K562 (cell line): Measurements from ENCODE around the gene PARP15. TPM values are rescaled to one million over a fixed set of nuclear protein-coding genes. Genes with fewer than 3 reads are reported as not detected.

Experiments
- ATAC-seq: fragments of 200-7000 bp; cut with Tn5 transposase; 3 replicates; pipeline ENCODE4 v1.9.1; 2020; ENCODE audit warnings: moderate library complexity
- BruUV-seq: library from RNA; stranded (reverse); fragments of 400-500 nt; replicated peaks from 2 replicates; lab custom pipeline; 2021; lab: Mats Ljungman, UMichigan
- CTCF ChIA-PET: fragments of 300-600 bp; formaldehyde crosslinking; extraction: SDS; loops from one replicate; lab custom pipeline; 2021; ENCODE audit warnings: low intra/inter-chr PET ratio; lab: Yijun Ruan, JAX
- POLR2A ChIA-PET: fragments of 300-600, 350-650 bp; sonication (Branson Sonifier 250); formaldehyde crosslinking; extraction: SDS; loops from one replicate; lab custom pipeline; 2021; ENCODE audit warnings: antibody characterized with exemption, inconsistent platforms; lab: Yijun Ruan, JAX
- DNase-seq, 4 experiments: peaks; one replicate each; pipeline versions ENCODE4 v3.0.0 to v3.0.0-alpha.2; 2011 to 2018; ENCODE audit warnings: low spot score in 3 of 4, mixed read lengths in 3 of 4; ENCODE audit errors: extremely low read depth in 1 of 4
- FAIRE-seq: peaks from 2 replicates; lab custom pipeline; 2011; peaks lifted over from hg19 to GRCh38; lab: Jason Lieb, UNC
- H2AFZ ChIP-seq: 2 replicates; pipeline ENCODE4 v1.6.0; 2011; ENCODE audit warnings: low read depth, low read length, control low read depth, inconsistent platforms
- H3K27ac ChIP-seq: fragments of 200-600 bp; 3 replicates; pipeline ENCODE4 v1.8.0; 2011; ENCODE audit warnings: low read depth, mild to moderate bottlenecking, control low read depth, inconsistent platforms, low read length, moderate library complexity, mixed read lengths; ENCODE audit errors: extremely low read depth
- H3K27me3 ChIP-seq, 2 experiments: fragments of 300-600 bp in 1 of 2; 2 replicates in 1 of 2; 3 replicates in 1 of 2; pipeline versions ENCODE4 v1.6.0 to v1.8.0; 2011; ENCODE audit warnings: inconsistent platforms in 2 of 2, low read length in 2 of 2, mild to moderate bottlenecking in 1 of 2, mixed read lengths in 1 of 2, moderate library complexity in 1 of 2; ENCODE audit not compliant: control insufficient read depth in 2 of 2, insufficient read depth in 2 of 2
- H3K36me3 ChIP-seq: fragments of 300-600 bp; 3 replicates; pipeline ENCODE4 v1.8.0; 2011; ENCODE audit warnings: mild to moderate bottlenecking, low read length, inconsistent platforms; ENCODE audit not compliant: control insufficient read depth, insufficient read depth
- H3K4me1 ChIP-seq, 2 experiments: fragments of 200-600 bp in 1 of 2; replicated peaks in 1 of 2; 2 replicates in 1 of 2; 3 replicates in 1 of 2; pipeline versions ENCODE4 v1.5.1 to v1.8.0; 2011; ENCODE audit warnings: inconsistent platforms in 2 of 2, low read length in 2 of 2, mild to moderate bottlenecking in 1 of 2, mixed read lengths in 1 of 2, moderate library complexity in 1 of 2; ENCODE audit not compliant: control insufficient read depth in 2 of 2, insufficient read depth in 2 of 2
- H3K4me2 ChIP-seq: 2 replicates; pipeline ENCODE4 v1.6.1; 2011; ENCODE audit warnings: low read length, control low read depth, inconsistent platforms, mixed read lengths; ENCODE audit not compliant: insufficient read depth
- H3K4me3 ChIP-seq: fragments of 200-600 bp; sonication (generic), shearing (Covaris generic); 2 replicates; pipeline ENCODE4 v1.5.1; 2016; ENCODE audit warnings: control low read depth, inconsistent platforms
- H3K79me2 ChIP-seq: fragments of 200-600 bp; 3 replicates; pipeline ENCODE4 v1.8.0; 2011; ENCODE audit warnings: low read length, inconsistent platforms; ENCODE audit not compliant: control insufficient read depth, insufficient read depth
- H3K9ac ChIP-seq, 2 experiments: 2 replicates each; pipeline versions ENCODE4 v1.6.0 to v1.6.1; 2011; ENCODE audit warnings: low read depth in 2 of 2, low read length in 2 of 2, control low read depth in 1 of 2, inconsistent platforms in 1 of 2, mild to moderate bottlenecking in 1 of 2, mixed read lengths in 1 of 2; ENCODE audit not compliant: insufficient read depth in 1 of 2
- H3K9me1 ChIP-seq: one replicate; pipeline ENCODE4 v1.6.0; 2011; ENCODE audit warnings: inconsistent platforms, mild to moderate bottlenecking, low read length, moderate library complexity; ENCODE audit not compliant: control insufficient read depth, insufficient read depth
- H3K9me3 ChIP-seq: replicated peaks from 2 replicates; pipeline ENCODE4 v1.5.1; 2011; ENCODE audit warnings: low read depth, low read length, inconsistent platforms; ENCODE audit not compliant: control insufficient read depth, insufficient read depth
- H4K20me1 ChIP-seq: replicated peaks from 2 replicates; pipeline ENCODE4 v1.6.1; 2011; ENCODE audit warnings: low read length, inconsistent platforms, mixed read lengths; ENCODE audit not compliant: control insufficient read depth, insufficient read depth
- ARID4B ChIP-seq: sonication (generic); formaldehyde crosslinking; IDR thresholded peaks from 2 replicates; pipeline ENCODE4 v1.8.0; 2022; ENCODE audit warnings: mild to moderate bottlenecking, missing genetic modification reagents
- BRF1 ChIP-seq: IDR thresholded peaks from 3 replicates; pipeline ENCODE4 v1.6.1; 2011; ENCODE audit warnings: borderline replicate concordance, mild to moderate bottlenecking; ENCODE audit not compliant: insufficient read length; ENCODE audit errors: extremely low read depth
- CREB1 ChIP-seq, 2 experiments: sonication (generic) in 1 of 2; formaldehyde crosslinking in 1 of 2; IDR thresholded peaks; 2 replicates each; pipeline versions ENCODE4 v1.6.1 to v1.8.0; 2012 to 2022; ENCODE audit warnings: inconsistent platforms in 1 of 2, mild to moderate bottlenecking in 1 of 2, missing genetic modification reagents in 1 of 2, moderate library complexity in 1 of 2
- ELF2 ChIP-seq: fragments of 250-450 bp; sonication (Bioruptor Pico); IDR thresholded peaks from 2 replicates; pipeline ENCODE4 v1.5.0; 2021; ENCODE audit warnings: mild to moderate bottlenecking
- FOXJ2 ChIP-seq: fragments of 200-800 bp; sonication (Bioruptor generic); IDR thresholded peaks from 2 replicates; pipeline ENCODE4 v1.6.1; 2016; ENCODE audit warnings: missing genetic modification characterization, missing compliant biosample characterization
- FOXK1 ChIP-seq: sonication (generic); formaldehyde crosslinking; IDR thresholded peaks from 2 replicates; pipeline ENCODE4 v1.8.0; 2022; ENCODE audit warnings: missing genetic modification reagents, mild to moderate bottlenecking, borderline replicate concordance
- GTF2F1 ChIP-seq: IDR thresholded peaks from 2 replicates; pipeline ENCODE4 v1.6.1; 2011; ENCODE audit warnings: low read depth, low read length, improper control_type of control experiment
- HNRNPK ChIP-seq: fragments of 200-400 bp; formaldehyde crosslinking; IDR thresholded peaks from one replicate; pipeline ENCODE4 v1.6.1; 2018; ENCODE audit warnings: mild to moderate bottlenecking, low read depth, low read length; ENCODE audit not compliant: poor library complexity, severe bottlenecking
- L3MBTL2 ChIP-seq: fragments of 450-650 bp; IDR thresholded peaks from 2 replicates; pipeline ENCODE4 v1.6.1; 2016; ENCODE audit warnings: mild to moderate bottlenecking, moderate library complexity
- NONO ChIP-seq, 2 experiments: fragments of 200-400 bp in 1 of 2; fragments of 450-650 bp in 1 of 2; formaldehyde crosslinking in 1 of 2; IDR thresholded peaks; 2 replicates each; pipeline ENCODE4 v1.6.1; 2017; ENCODE audit warnings: low read depth in 2 of 2, mild to moderate bottlenecking in 2 of 2, moderate library complexity in 2 of 2, low read length in 1 of 2
- PHF20 ChIP-seq: fragments of 450-650 bp; IDR thresholded peaks from 2 replicates; pipeline ENCODE4 v1.6.1; 2018; ENCODE audit not compliant: partially characterized antibody
- STAT5B ChIP-seq: fragments of 250-450 bp; sonication (Bioruptor Pico); IDR thresholded peaks from 2 replicates; pipeline ENCODE4 v1.8.0; 2021; ENCODE audit warnings: mild to moderate bottlenecking, inconsistent platforms
- UBTF ChIP-seq, 2 experiments: IDR thresholded peaks; 2 replicates each; pipeline ENCODE4 v1.6.1; 2012; ENCODE audit warnings: improper control_type of control experiment in 2 of 2, low read depth in 2 of 2, low read length in 2 of 2, borderline replicate concordance in 1 of 2
- ZBTB12 ChIP-seq: fragments of 250-450 bp; sonication (Bioruptor Pico); IDR thresholded peaks from 2 replicates; pipeline ENCODE4 v1.4.0; 2020
- WGBS: fragments of 100-300 bp; shearing (Covaris generic); methylation state at CpG from one replicate; pipeline ENCODE4 v1.1.6; 2016; ENCODE audit warnings: low coverage, mixed read lengths; ENCODE audit not compliant: insufficient coverage; ENCODE audit errors: missing lambda C conversion rate; 5-methylcytosine and 5-hydroxymethylcytosine counted together
- in situ Hi-C: fragments of 300-500 bp; cut with MboI; formaldehyde crosslinking; loops from 4 replicates; pipeline ENCODE4 v1.15.0; 2018; ENCODE audit warnings: inconsistent platforms, mixed read lengths
- intact Hi-C: fragments of 100-400 bp; cut with micrococcal nuclease; formaldehyde crosslinking; loops from 2 replicates; pipeline ENCODE4 v1.14.2; 2022
- polyA plus RNA-seq, 8 experiments: library from polyadenylated mRNA; depleted of rRNA in 4 of 8; stranded (reverse) in 5 of 8; unstranded in 3 of 8; fragments of >200 nt; fragmentation: Nextera tagmentation in 2 of 8; fragmentation: Illumina TruSeq in 1 of 8; extraction: Ambion mirVana in 2 of 8; extraction: Trizol in 1 of 8; gene quantifications; 2 replicates each; pipeline versions ENCODE4 v1.2.1 to v1.2.3, GENCODE V29; 2011 to 2014; ENCODE audit warnings: inconsistent platforms in 1 of 8, missing spikeins in 1 of 8
- total RNA-seq, 7 experiments: library from RNA; depleted of rRNA in 6 of 7; stranded (reverse); fragments of >200 nt in 6 of 7; fragmentation: Illumina TruSeq in 2 of 7; extraction: Trizol in 2 of 7; gene quantifications; 2 replicates each; pipeline versions ENCODE4 v1.2.1 to v1.2.3, GENCODE V29; 2011 to 2021; ENCODE audit warnings: low replicate concordance in 1 of 7

Gene PARP15
- total and polyA plus RNA-seq, 9 of the 15 experiments (the other 6 are each of a cell fraction or from before 2014, with no cell fraction given) = 0.05 to 0.40 (median 0.13) TPM

- ATAC-seq (no peak), FAIRE-seq (no peak), DNase-seq (no peak)
- Histone ChIP-seq H4K20me1 (no peaks in the 10 kb centered on the region), H3K9ac (no peak overlapping the region), H3K4me2 (no peak overlapping the region), H3K9me3 (0 out of 2 replicates have a peak, but pooled peaks cover under 1% of the 10 kb centered on the region), H3K36me3 (no peaks in the 10 kb centered on the region), H3K79me2 (no peaks in the 10 kb centered on the region), H3K4me1 (no peaks in the 10 kb centered on the region), H3K27ac (no peak overlapping the region), H2AFZ (no peak overlapping the region), H3K4me3 (no peak overlapping the region), H3K9me1 (no peaks in the 10 kb centered on the region), H3K27me3 (no peaks in the 10 kb centered on the region)
- CTCF ChIA-PET = no interaction called here
- WGBS = 38% methylated on average over 2 of the region's 2 CpGs
- BruUV-seq = no TSS peak
- intact Hi-C loops = no loop called here
- in situ Hi-C loops = no loop called here
- POLR2A ChIA-PET = no interaction called here
- TF ChIP-seq FOXJ2 (tag) = no peak
- TF ChIP-seq BRF1 = no peak
- no peak for TF ChIP-seq GTF2F1
- TF ChIP-seq NONO (IDR thresholded peaks at IDR 0.05; ENCODE audit: low read depth in 2 of 2, low read length in 1 of 2) = no peak
- TF ChIP-seq CREB1 (IDR thresholded peaks at IDR 0.05) = no peak
- no peak for TF ChIP-seq CREB1 (CRISPR knock-in tag; IDR thresholded peaks at IDR 0.05)
- TF ChIP-seq PHF20 = no peak
- TF ChIP-seq HNRNPK = no peak
- no peak for TF ChIP-seq ELF2 (CRISPR knock-in tag)
- no peak for TF ChIP-seq L3MBTL2
- TF ChIP-seq ZBTB12 (CRISPR knock-in tag) = no peak
- no peak for TF ChIP-seq FOXK1 (CRISPR knock-in tag)
- TF ChIP-seq STAT5B (CRISPR knock-in tag) = no peak
- no peak for TF ChIP-seq ARID4B
- TF ChIP-seq UBTF (IDR thresholded peaks at IDR 0.05; ENCODE audit: borderline replicate concordance in 1 of 2, low read depth in 2 of 2, low read length in 2 of 2) = no peak
Observed at GRCh38 chr3:122587572-122587971, 10.1 kb downstream of the PARP15 start.
